ENCODE data around the gene APBA2.

The APBA2 gene

DNA sequence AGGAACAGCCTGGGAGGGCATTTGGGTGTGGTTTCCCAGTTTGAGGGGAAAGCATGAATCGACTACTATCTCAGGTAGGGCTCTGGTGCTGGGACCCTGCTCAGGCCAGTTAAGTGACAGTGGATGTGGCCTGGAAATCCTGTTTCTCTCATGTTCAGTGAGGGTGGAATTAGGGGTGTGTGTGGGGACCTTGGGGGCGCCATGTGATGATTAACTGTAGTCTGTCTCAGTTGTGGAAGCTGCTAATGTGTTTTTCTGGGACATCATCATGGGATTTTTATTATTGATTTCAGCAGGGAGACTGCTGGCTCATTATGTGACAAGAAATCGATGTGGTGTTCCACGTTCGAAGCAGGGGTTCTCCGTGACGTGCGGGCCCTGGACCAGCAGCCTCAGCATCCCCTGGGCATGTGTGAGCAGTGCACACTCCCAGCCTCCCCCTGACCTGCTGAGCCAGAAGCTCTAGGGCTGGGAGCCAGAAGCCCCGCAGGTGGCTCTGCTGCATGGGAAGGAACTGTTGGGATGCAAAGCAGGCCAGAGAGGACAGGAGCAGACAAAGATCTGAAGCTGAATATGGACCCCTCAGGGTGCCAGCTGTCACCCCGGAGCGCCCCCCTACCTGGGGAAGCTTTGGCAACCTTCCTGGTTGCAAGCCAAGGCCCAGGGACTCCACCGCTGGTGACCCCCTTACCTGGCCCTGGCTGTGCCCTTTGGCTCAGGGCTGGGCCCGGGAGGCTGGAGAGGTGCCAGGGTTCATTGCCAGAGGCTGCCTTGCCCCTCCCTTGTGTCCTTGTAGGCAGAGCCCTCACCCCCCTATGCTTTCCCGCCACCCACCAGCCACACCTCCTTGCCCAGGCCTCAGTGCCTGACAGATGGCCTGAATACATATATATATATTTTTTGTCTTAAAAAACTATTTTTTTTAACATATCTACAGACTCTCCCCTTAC lies 149.8 kb downstream of the APBA2 start:
- TF ChIP-seq, protein P1, sequence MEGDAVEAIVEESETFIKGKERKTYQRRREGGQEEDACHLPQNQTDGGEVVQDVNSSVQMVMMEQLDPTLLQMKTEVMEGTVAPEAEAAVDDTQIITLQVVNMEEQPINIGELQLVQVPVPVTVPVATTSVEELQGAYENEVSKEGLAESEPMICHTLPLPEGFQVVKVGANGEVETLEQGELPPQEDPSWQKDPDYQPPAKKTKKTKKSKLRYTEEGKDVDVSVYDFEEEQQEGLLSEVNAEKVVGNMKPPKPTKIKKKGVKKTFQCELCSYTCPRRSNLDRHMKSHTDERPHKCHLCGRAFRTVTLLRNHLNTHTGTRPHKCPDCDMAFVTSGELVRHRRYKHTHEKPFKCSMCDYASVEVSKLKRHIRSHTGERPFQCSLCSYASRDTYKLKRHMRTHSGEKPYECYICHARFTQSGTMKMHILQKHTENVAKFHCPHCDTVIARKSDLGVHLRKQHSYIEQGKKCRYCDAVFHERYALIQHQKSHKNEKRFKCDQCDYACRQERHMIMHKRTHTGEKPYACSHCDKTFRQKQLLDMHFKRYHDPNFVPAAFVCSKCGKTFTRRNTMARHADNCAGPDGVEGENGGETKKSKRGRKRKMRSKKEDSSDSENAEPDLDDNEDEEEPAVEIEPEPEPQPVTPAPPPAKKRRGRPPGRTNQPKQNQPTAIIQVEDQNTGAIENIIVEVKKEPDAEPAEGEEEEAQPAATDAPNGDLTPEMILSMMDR (IDR thresholded peaks at IDR 0.05; ENCODE audit: poor library complexity, severe bottlenecking): no peak
- no peak for ATAC-seq (ENCODE audit: low read depth)
- Histone ChIP-seq H3K27me3 (ENCODE audit: insufficient read depth, poor library complexity, severe bottlenecking) (no peaks in the 10 kb centered on the region), H3K4me1 (ENCODE audit: insufficient read depth, poor library complexity, severe bottlenecking) (peaks cover 2% of the 10 kb centered on the region), H3K4me3 (ENCODE audit: severe bottlenecking) (no peak overlapping the region), H3K36me3 (ENCODE audit: low read depth) (no peaks in the 10 kb centered on the region), H3K27ac (ENCODE audit: poor library complexity, severe bottlenecking) (no peak overlapping the region), H3K9me3 (ENCODE audit: severe bottlenecking) (no peaks in the 10 kb centered on the region)
- no peak for DNase-seq (ENCODE audit: low spot score)

- TF ChIP-seq, protein P1 (IDR thresholded peaks at IDR 0.05; ENCODE audit: poor library complexity, severe bottlenecking): no peak
- H3K36me3 ChIP-seq (ENCODE audit: low read depth): no peaks in the 10 kb centered on the region
- no peak for DNase-seq (ENCODE audit: low spot score)
- no peaks in the 10 kb centered on the region for H3K27me3 ChIP-seq (ENCODE audit: insufficient read depth, poor library complexity, severe bottlenecking)
- H3K27ac ChIP-seq (ENCODE audit: poor library complexity, severe bottlenecking): no peak overlapping the region
- H3K4me1 ChIP-seq (ENCODE audit: insufficient read depth, poor library complexity, severe bottlenecking): peaks cover 2% of the 10 kb centered on the region
- no peak overlapping the region for H3K4me3 ChIP-seq (ENCODE audit: severe bottlenecking)
- no peaks in the 10 kb centered on the region for H3K9me3 ChIP-seq (ENCODE audit: severe bottlenecking)
- ATAC-seq (ENCODE audit: low read depth): no peak; the same call in 2 of the 3 replicates
These were observed 152.4 kb downstream of the APBA2 start for GRCh38 chr15:29037997-29038705.

- ATAC-seq (ENCODE audit: low read depth): no peak
- Histone ChIP-seq H3K9me3 (ENCODE audit: severe bottlenecking) (no peaks in the 10 kb centered on the region), H3K36me3 (ENCODE audit: low read depth) (no peaks in the 10 kb centered on the region), H3K4me3 (ENCODE audit: severe bottlenecking) (no peak overlapping the region), H3K27me3 (ENCODE audit: insufficient read depth, poor library complexity, severe bottlenecking) (no peaks in the 10 kb centered on the region), H3K4me1 (ENCODE audit: insufficient read depth, poor library complexity, severe bottlenecking) (no peaks in the 10 kb centered on the region), H3K27ac (ENCODE audit: poor library complexity, severe bottlenecking) (no peak overlapping the region)
- TF ChIP-seq, protein P1 (IDR thresholded peaks at IDR 0.05; ENCODE audit: poor library complexity, severe bottlenecking): no peak
- DNase-seq (ENCODE audit: low spot score): no peak
These were observed 153.9 kb downstream of the APBA2 start for GRCh38 chr15:29039466-29040369.

DNA sequence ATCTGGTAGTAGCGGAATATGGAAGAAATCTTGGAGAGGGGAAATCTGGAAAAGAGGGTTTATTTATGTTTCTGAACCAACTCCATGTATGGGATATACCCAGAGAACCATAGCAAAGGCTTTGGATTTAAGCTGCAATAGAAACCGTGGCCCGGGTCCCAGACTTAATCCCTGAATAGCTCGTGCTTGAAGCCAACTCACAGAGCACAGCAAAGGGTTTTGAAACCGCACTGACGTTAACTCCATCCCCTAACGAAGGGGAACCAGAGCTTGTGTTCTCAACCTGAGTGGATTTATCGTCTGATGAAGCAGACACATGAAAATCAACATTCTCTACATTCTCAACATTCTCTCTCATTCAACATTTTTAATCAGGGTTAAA lies 154.6 kb downstream of the APBA2 start:
- ATAC-seq (ENCODE audit: low read depth) (no peak), DNase-seq (ENCODE audit: low spot score) (no peak)
- no peaks in the 10 kb centered on the region for H3K4me1 ChIP-seq (ENCODE audit: insufficient read depth, poor library complexity, severe bottlenecking)
- no peak overlapping the region for H3K4me3 ChIP-seq (ENCODE audit: severe bottlenecking)
- H3K36me3 ChIP-seq (ENCODE audit: low read depth): no peaks in the 10 kb centered on the region
- no peaks in the 10 kb centered on the region for H3K9me3 ChIP-seq (ENCODE audit: severe bottlenecking)
- H3K27ac ChIP-seq (ENCODE audit: poor library complexity, severe bottlenecking): no peak overlapping the region
- TF ChIP-seq, protein P1 (IDR thresholded peaks at IDR 0.05; ENCODE audit: poor library complexity, severe bottlenecking): no peak
- H3K27me3 ChIP-seq (ENCODE audit: insufficient read depth, poor library complexity, severe bottlenecking): no peaks in the 10 kb centered on the region
